ENCODE data around the gene NOTO. TPM values are rescaled to one million over a fixed set of nuclear protein-coding genes. Genes with fewer than 3 reads are reported as not detected.
A peak's percentile ranks its signal among the peaks of the same experiment; 100 is the strongest.

The NOTO gene
- total and polyA plus RNA-seq, 3 experiments from 2014 or later, result not detected

- no peak overlapping the region for H3K4me3 ChIP-seq (ENCODE audit: low read length)
- Mint-ChIP-seq H3K4me1 (peaks cover 35 to 52% (median 51%) of the 10 kb centered on the region in 3 donors), H3K36me3 (peaks cover 0 to 63% (median 6%) of the 10 kb centered on the region in 3 donors), H3K4me3 (no peak overlapping the region), H3K9me3 (no peaks in the 10 kb centered on the region), H3K27me3 (no peaks in the 10 kb centered on the region), H3K27ac (peak overlapping the region in 5 of 8 donors; percentile 23 to 67 (median 32))
- POLR2A ChIA-PET, result interaction anchor here (0.6 kb wide), 1 partner anchor 56 kb away, joined by 3 read pairs; no protein-coding TSS in a partner anchor
- CTCF ChIA-PET, result interaction anchor here (7.2 to 8.1 kb wide), 2 partner anchors 26 to 53 kb away, joined by 47 to 54 read pairs; partner anchors contain the start of gene EGR4
- H3K4me1 ChIP-seq (ENCODE audit: insufficient read depth, low read length), result peaks cover 25% of the 10 kb centered on the region
- H3K9me3 ChIP-seq (ENCODE audit: low read length), result no peaks in the 10 kb centered on the region
- H3K27ac ChIP-seq (ENCODE audit: low read depth, low read length), result no peak overlapping the region
- no peaks in the 10 kb centered on the region for H3K27me3 ChIP-seq (ENCODE audit: insufficient read depth, low read length, poor library complexity, severe bottlenecking)
- peaks cover 25% of the 10 kb centered on the region for H3K36me3 ChIP-seq (ENCODE audit: insufficient read depth, low read length)
- no peak for DNase-seq
Measured at GRCh38 chr2:73238149-73238548, 35.8 kb downstream of the NOTO start.

- Histone ChIP-seq H3K27me3 (ENCODE audit: insufficient read depth, low read length, poor library complexity, severe bottlenecking) (no peaks in the 10 kb centered on the region), H3K9me3 (ENCODE audit: low read length) (no peaks in the 10 kb centered on the region), H3K36me3 (ENCODE audit: insufficient read depth, low read length) (peaks cover 30% of the 10 kb centered on the region), H3K4me3 (ENCODE audit: low read length) (no peak overlapping the region), H3K4me1 (ENCODE audit: insufficient read depth, low read length) (peaks cover 25% of the 10 kb centered on the region), H3K27ac (ENCODE audit: low read depth, low read length) (no peak overlapping the region)
- POLR2A ChIA-PET, result no interaction called here
- peaks cover 0 to 63% (median 6%) of the 10 kb centered on the region in 3 donors for H3K36me3 Mint-ChIP-seq
- H3K27ac Mint-ChIP-seq, result peak overlapping the region in 6 of 8 donors; percentile 23 to 76 (median 64)
- H3K4me1 Mint-ChIP-seq, result peaks cover 35 to 52% (median 51%) of the 10 kb centered on the region in 3 donors
- no peaks in the 10 kb centered on the region for H3K9me3 Mint-ChIP-seq
- CTCF ChIA-PET, result interaction anchor here (1.1 to 8.1 kb wide), 2 partner anchors 52 to 61 kb away, joined by 3 to 54 read pairs; partner anchors contain the start of gene EGR4
- H3K27me3 Mint-ChIP-seq, result no peaks in the 10 kb centered on the region
- no peak overlapping the region for H3K4me3 Mint-ChIP-seq
- DNase-seq, result no peak
Measured at GRCh38 chr2:73238976-73239375, 36.6 kb downstream of the NOTO start.

GRCh38 chr2:73239776-73240175 lies 37.4 kb downstream of the NOTO start:
- Histone ChIP-seq H3K4me3 (ENCODE audit: low read length) (no peak overlapping the region), H3K4me1 (ENCODE audit: insufficient read depth, low read length) (peaks cover 23% of the 10 kb centered on the region), H3K9me3 (ENCODE audit: low read length) (no peaks in the 10 kb centered on the region), H3K27me3 (ENCODE audit: insufficient read depth, low read length, poor library complexity, severe bottlenecking) (no peaks in the 10 kb centered on the region), H3K27ac (ENCODE audit: low read depth, low read length) (no peak overlapping the region), H3K36me3 (ENCODE audit: insufficient read depth, low read length) (peaks cover 38% of the 10 kb centered on the region)
- peaks cover 33 to 50% (median 49%) of the 10 kb centered on the region in 3 donors for H3K4me1 Mint-ChIP-seq
- ChIA-PET CTCF (interaction anchor here (1.1 kb wide), 1 partner anchor 62 kb away, joined by 3 read pairs; no protein-coding TSS in a partner anchor), POLR2A (no interaction called here)
- no peak for DNase-seq
- no peaks in the 10 kb centered on the region for H3K27me3 Mint-ChIP-seq
- peak overlapping the region in 5 of 8 donors; percentile 14 to 77 (median 61) for H3K27ac Mint-ChIP-seq
- no peak overlapping the region for H3K4me3 Mint-ChIP-seq
- H3K9me3 Mint-ChIP-seq, result no peaks in the 10 kb centered on the region
- peaks cover 0 to 66% (median 8%) of the 10 kb centered on the region in 3 donors for H3K36me3 Mint-ChIP-seq

DNA sequence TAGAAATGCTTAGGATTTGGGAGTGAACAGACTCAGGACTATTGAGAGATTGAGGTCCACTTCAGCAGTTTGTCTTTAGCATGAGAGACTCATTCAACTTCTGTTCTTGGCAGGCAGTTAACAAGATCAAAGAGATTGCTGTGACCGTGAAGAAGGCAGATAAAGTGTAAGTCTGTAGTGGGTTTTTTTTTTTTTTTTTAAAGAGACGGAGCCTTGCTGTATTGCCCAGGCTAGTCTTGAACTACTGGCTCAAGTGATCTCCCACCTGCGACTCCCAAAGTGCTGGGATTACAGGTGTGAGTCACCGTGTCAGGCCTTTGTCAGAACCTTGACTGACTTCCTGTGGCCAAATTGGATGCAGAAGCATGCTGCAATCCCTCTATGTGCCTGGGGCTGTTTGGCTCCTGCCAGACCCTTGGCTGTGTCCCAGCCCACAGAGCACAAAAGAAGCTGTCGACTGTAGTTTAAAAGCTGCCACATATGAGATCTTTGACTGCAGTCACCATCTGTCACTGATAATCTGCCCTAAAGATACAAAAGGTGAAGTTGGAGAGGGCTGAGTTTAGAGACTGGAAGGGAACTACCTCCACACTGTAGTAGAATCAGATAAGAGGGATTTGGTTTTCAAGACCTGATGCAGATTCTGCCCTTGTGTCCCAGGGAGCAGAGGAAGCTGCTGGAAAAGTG lies 41.7 kb downstream of the NOTO start:
- POLR2A ChIA-PET, result no interaction called here
- DNase-seq, result no peak
- CTCF ChIA-PET, result interaction anchor here (1.1 to 1.2 kb wide), 2 partner anchors 14 to 32 kb away, joined by 3 to 4 read pairs; no protein-coding TSS in a partner anchor
- peaks cover 76% of the 10 kb centered on the region for H3K36me3 ChIP-seq (ENCODE audit: insufficient read depth, low read length)
- H3K4me1 ChIP-seq (ENCODE audit: insufficient read depth, low read length), result peaks cover 4% of the 10 kb centered on the region
- peaks cover 3 to 17% (median 12%) of the 10 kb centered on the region in 3 donors for H3K4me1 Mint-ChIP-seq
- no peak overlapping the region for H3K4me3 Mint-ChIP-seq
- no peaks in the 10 kb centered on the region for H3K27me3 ChIP-seq (ENCODE audit: insufficient read depth, low read length, poor library complexity, severe bottlenecking)
- H3K27me3 Mint-ChIP-seq, result no peaks in the 10 kb centered on the region
- H3K9me3 Mint-ChIP-seq, result no peaks in the 10 kb centered on the region
- H3K27ac ChIP-seq (ENCODE audit: low read depth, low read length), result no peak overlapping the region
- H3K36me3 Mint-ChIP-seq, result peaks cover 0 to 93% (median 21%) of the 10 kb centered on the region in 3 donors
- no peaks in the 10 kb centered on the region for H3K9me3 ChIP-seq (ENCODE audit: low read length)
- peak overlapping the region in 1 of 8 donors; percentile 75 for H3K27ac Mint-ChIP-seq
- no peak overlapping the region for H3K4me3 ChIP-seq (ENCODE audit: low read length)

GRCh38 chr2:73244580-73244979 lies 42.2 kb downstream of the NOTO start:
- Mint-ChIP-seq H3K4me1 (peaks cover 0 to 12% (median 6%) of the 10 kb centered on the region in 3 donors), H3K4me3 (no peak overlapping the region), H3K9me3 (no peaks in the 10 kb centered on the region), H3K27me3 (no peaks in the 10 kb centered on the region), H3K27ac (peak overlapping the region in 2 of 8 donors; percentile 58 to 75), H3K36me3 (peaks cover 3 to 93% (median 21%) of the 10 kb centered on the region in 3 donors)
- H3K27ac ChIP-seq (ENCODE audit: low read depth, low read length), result no peak overlapping the region
- no peak overlapping the region for H3K4me3 ChIP-seq (ENCODE audit: low read length)
- CTCF ChIA-PET, result interaction anchor here (1.1 to 1.2 kb wide), 2 partner anchors 13 to 32 kb away, joined by 3 to 4 read pairs; no protein-coding TSS in a partner anchor
- peaks cover 76% of the 10 kb centered on the region for H3K36me3 ChIP-seq (ENCODE audit: insufficient read depth, low read length)
- DNase-seq, result no peak
- no peaks in the 10 kb centered on the region for H3K27me3 ChIP-seq (ENCODE audit: insufficient read depth, low read length, poor library complexity, severe bottlenecking)
- no peaks in the 10 kb centered on the region for H3K9me3 ChIP-seq (ENCODE audit: low read length)
- H3K4me1 ChIP-seq (ENCODE audit: insufficient read depth, low read length), result no peaks in the 10 kb centered on the region
- POLR2A ChIA-PET, result no interaction called here

DNA sequence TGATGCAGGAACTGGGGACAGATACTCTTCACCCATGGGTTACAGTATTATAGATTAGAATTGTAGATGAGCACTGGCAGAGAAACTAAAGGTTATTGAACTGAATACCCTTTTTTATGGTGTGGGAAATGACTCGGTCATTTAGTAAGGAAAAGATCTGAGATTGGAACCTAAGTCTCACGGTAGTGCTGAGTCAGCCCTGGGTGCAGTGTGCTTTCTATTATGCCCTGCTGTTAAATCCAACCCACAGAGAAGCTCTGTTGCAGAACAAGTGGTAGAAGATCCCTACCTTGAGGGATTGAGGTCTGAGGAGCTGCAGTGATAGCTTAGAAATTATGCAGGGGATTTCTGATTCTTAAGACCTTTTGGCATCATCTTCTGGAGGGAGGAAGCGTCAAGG lies 44.5 kb downstream of the NOTO start:
- H3K4me3 ChIP-seq (ENCODE audit: low read length), result no peak overlapping the region
- no peaks in the 10 kb centered on the region for H3K9me3 ChIP-seq (ENCODE audit: low read length)
- no peaks in the 10 kb centered on the region for H3K27me3 Mint-ChIP-seq
- no peaks in the 10 kb centered on the region for H3K9me3 Mint-ChIP-seq
- H3K27ac ChIP-seq (ENCODE audit: low read depth, low read length), result no peak overlapping the region
- H3K36me3 Mint-ChIP-seq, result peaks cover 4 to 95% (median 27%) of the 10 kb centered on the region in 3 donors
- ChIA-PET CTCF (no interaction called here), POLR2A (no interaction called here)
- no peaks in the 10 kb centered on the region for H3K27me3 ChIP-seq (ENCODE audit: insufficient read depth, low read length, poor library complexity, severe bottlenecking)
- no peak overlapping the region for H3K4me3 Mint-ChIP-seq
- H3K27ac Mint-ChIP-seq, result peak overlapping the region in 2 of 8 donors; percentile 9 to 68
- H3K36me3 ChIP-seq (ENCODE audit: insufficient read depth, low read length), result peaks cover 76% of the 10 kb centered on the region
- DNase-seq, result no peak
- no peaks in the 10 kb centered on the region for H3K4me1 ChIP-seq (ENCODE audit: insufficient read depth, low read length)
- H3K4me1 Mint-ChIP-seq, result peaks cover 0 to 12% (median 4%) of the 10 kb centered on the region in 3 donors

DNA sequence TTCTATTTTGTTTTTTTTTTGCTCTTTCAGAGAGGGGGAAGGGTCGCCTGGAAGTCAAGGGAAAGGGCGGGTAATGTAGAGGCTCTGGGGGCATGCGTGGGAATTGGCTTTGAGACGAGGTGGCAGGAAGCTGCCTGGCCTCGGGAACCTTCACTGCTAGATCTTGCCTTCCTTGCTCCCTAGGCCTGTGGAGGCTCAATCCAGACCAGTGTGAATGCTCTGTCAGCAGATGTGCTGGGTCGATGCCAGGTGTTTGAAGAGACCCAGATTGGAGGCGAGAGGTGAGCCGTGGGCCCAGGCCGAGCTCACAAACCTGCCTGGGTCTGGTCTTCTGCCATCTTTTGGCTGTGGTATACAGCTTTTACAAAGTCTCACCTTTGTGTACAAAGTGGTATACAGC lies 47.3 kb downstream of the NOTO start:
- ChIA-PET POLR2A (interaction anchor here (0.6 kb wide), 1 partner anchor 37 kb away, joined by 3 read pairs; no protein-coding TSS in a partner anchor), CTCF (interaction anchor here (1.4 kb wide), 1 partner anchor 39 kb away, joined by 3 read pairs; no protein-coding TSS in a partner anchor)
- H3K4me1 Mint-ChIP-seq, result peaks cover 0 to 5% (median 0%) of the 10 kb centered on the region in 3 donors
- Histone ChIP-seq H3K27me3 (ENCODE audit: insufficient read depth, low read length, poor library complexity, severe bottlenecking) (no peaks in the 10 kb centered on the region), H3K27ac (ENCODE audit: low read depth, low read length) (no peak overlapping the region), H3K9me3 (ENCODE audit: low read length) (no peaks in the 10 kb centered on the region), H3K36me3 (ENCODE audit: insufficient read depth, low read length) (peaks cover 75% of the 10 kb centered on the region), H3K4me3 (ENCODE audit: low read length) (no peak overlapping the region), H3K4me1 (ENCODE audit: insufficient read depth, low read length) (no peaks in the 10 kb centered on the region)
- no peaks in the 10 kb centered on the region for H3K9me3 Mint-ChIP-seq
- H3K27ac Mint-ChIP-seq, result peak overlapping the region in 1 of 8 donors; percentile 8
- H3K4me3 Mint-ChIP-seq, result no peak overlapping the region
- H3K36me3 Mint-ChIP-seq, result peaks cover 4 to 99% (median 21%) of the 10 kb centered on the region in 3 donors
- no peak for DNase-seq
- H3K27me3 Mint-ChIP-seq, result no peaks in the 10 kb centered on the region

Data from CD8-positive, alpha-beta memory T cell (primary cell).